WTC11 (cell line): ENCODE measurements around the gene PDK2. TPM values are rescaled to one million over a fixed set of nuclear protein-coding genes. Genes with fewer than 3 reads are reported as not detected.

Experiments
- ETV6 ChIP-seq: sonication (generic); formaldehyde crosslinking; IDR thresholded peaks from 2 replicates; pipeline ENCODE4 v1.8.1; 2022; ENCODE audit warnings: mild to moderate bottlenecking, missing genetic modification reagents
- GABPB1 ChIP-seq: sonication (generic); formaldehyde crosslinking; IDR thresholded peaks from 2 replicates; pipeline ENCODE4 v1.8.1; 2023; ENCODE audit warnings: mild to moderate bottlenecking, missing genetic modification reagents
- GTF2I ChIP-seq: fragments of 250-450 bp; sonication (Bioruptor Pico); conservative IDR thresholded peaks from 2 replicates; pipeline ENCODE4 v1.4.0; 2021; ENCODE audit warnings: mild to moderate bottlenecking
- PRRX2 ChIP-seq: fragments of 250-450 bp; sonication (Bioruptor Pico); IDR thresholded peaks from 2 replicates; pipeline ENCODE4 v1.8.0; 2021; ENCODE audit warnings: mild to moderate bottlenecking
- SP1 ChIP-seq: sonication (generic); formaldehyde crosslinking; conservative IDR thresholded peaks from 2 replicates; pipeline ENCODE4 v1.8.1; 2022; ENCODE audit warnings: missing genetic modification reagents
- TEAD1 ChIP-seq: sonication (generic); formaldehyde crosslinking; IDR thresholded peaks from 2 replicates; pipeline ENCODE4 v1.8.0; 2022; ENCODE audit warnings: mild to moderate bottlenecking, missing genetic modification reagents
- total RNA-seq: library from RNA; stranded (reverse); gene quantifications from 3 replicates; pipeline ENCODE4 v1.2.3, GENCODE V29; 2021
- TF ChIP-seq, protein P1 (sequence below): sonication (generic); formaldehyde crosslinking; conservative IDR thresholded peaks from 2 replicates; pipeline ENCODE4 v1.8.1; 2022; ENCODE audit warnings: mild to moderate bottlenecking, missing genetic modification reagents
- TF ChIP-seq, protein P2 (sequence below): fragments of 250-450 bp; sonication (Bioruptor Pico); IDR thresholded peaks from 2 replicates; pipeline ENCODE4 v1.9.0; 2021; ENCODE audit warnings: mild to moderate bottlenecking
- TF ChIP-seq, protein P3 (sequence below): sonication (generic); formaldehyde crosslinking; IDR thresholded peaks from 2 replicates; pipeline ENCODE4 v1.8.0; 2022; ENCODE audit warnings: mild to moderate bottlenecking, missing genetic modification reagents
- TF ChIP-seq, protein P4 (sequence below): sonication (generic); formaldehyde crosslinking; IDR thresholded peaks from 2 replicates; pipeline ENCODE4 v1.8.1; 2022; ENCODE audit warnings: mild to moderate bottlenecking, moderate library complexity, missing genetic modification reagents
- TF ChIP-seq, protein P5 (sequence below): fragments of 250-450 bp; sonication (Bioruptor Pico); IDR thresholded peaks from 2 replicates; pipeline ENCODE4 v1.9.0; 2021; ENCODE audit warnings: mild to moderate bottlenecking, borderline replicate concordance
- TF ChIP-seq, protein P6 (sequence below): fragments of 250-450 bp; sonication (Bioruptor Pico); IDR thresholded peaks from 2 replicates; pipeline ENCODE4 v1.9.0; 2021; ENCODE audit warnings: mild to moderate bottlenecking
- TF ChIP-seq, protein P7 (sequence below): sonication (generic); formaldehyde crosslinking; IDR thresholded peaks from 2 replicates; pipeline ENCODE4 v1.8.1; 2022; ENCODE audit warnings: missing genetic modification reagents, borderline replicate concordance
- TF ChIP-seq, protein P8 (sequence below): sonication (generic); formaldehyde crosslinking; IDR thresholded peaks from 2 replicates; pipeline ENCODE4 v1.8.0; 2023; ENCODE audit warnings: mild to moderate bottlenecking, missing genetic modification reagents

The PDK2 gene
- total RNA-seq, 1 experiment from 2014 or later: 16.6 TPM

DNA sequence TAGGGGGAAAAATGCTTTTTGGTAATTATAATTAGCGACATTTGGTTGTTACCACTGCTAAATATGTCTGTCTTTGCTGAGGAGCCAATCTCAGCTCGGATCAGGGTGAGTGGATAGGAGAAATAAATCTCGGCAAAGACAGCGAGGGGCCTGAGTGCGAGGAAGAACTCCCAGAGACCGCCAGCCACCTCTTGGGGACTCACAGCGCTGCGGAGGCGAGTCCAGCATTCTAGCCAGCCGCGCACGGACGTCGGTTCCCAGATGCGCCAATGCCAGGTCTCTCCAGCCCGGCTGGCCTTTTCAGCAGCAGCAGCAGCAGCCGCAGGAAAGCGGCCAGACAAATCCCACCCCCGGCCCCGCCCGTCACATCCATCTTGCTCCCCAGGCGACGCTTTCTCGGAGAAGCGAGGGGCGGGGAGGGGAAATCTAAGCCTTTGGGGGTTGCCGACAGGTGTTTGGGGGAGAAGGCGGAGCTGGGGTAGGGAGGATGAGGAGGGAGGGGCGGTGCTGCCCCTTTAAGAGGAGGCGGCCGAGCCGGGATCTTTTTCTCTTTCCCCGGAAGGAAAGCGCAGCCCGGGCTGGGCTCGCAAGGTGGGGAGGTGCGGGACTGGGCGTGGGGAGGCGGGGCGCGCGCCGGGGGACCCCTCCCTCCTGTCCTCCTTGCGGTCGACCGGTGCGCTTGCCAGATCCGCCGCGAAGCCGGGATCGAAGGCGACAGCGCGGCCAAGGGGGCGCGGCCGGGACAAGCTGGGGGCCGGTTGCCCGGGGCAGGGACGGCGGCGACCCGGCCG lies 39.5 kb upstream of the PDK2 start, which contains the start of gene ITGA3 (continued):
- TF ChIP-seq TEAD1 (CRISPR knock-in tag) (no peak), GTF2I (CRISPR knock-in tag) (no peak), PRRX2 (CRISPR knock-in tag) (no peak), ETV6 (CRISPR knock-in tag) (no peak), GABPB1 (no peak), SP1 (peak; percentile 68)
- TF ChIP-seq, protein P1, sequence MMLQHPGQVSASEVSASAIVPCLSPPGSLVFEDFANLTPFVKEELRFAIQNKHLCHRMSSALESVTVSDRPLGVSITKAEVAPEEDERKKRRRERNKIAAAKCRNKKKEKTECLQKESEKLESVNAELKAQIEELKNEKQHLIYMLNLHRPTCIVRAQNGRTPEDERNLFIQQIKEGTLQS (CRISPR knock-in tag): no peak
- TF ChIP-seq, protein P2, sequence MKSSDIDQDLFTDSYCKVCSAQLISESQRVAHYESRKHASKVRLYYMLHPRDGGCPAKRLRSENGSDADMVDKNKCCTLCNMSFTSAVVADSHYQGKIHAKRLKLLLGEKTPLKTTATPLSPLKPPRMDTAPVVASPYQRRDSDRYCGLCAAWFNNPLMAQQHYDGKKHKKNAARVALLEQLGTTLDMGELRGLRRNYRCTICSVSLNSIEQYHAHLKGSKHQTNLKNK: no peak
- TF ChIP-seq, protein P3, sequence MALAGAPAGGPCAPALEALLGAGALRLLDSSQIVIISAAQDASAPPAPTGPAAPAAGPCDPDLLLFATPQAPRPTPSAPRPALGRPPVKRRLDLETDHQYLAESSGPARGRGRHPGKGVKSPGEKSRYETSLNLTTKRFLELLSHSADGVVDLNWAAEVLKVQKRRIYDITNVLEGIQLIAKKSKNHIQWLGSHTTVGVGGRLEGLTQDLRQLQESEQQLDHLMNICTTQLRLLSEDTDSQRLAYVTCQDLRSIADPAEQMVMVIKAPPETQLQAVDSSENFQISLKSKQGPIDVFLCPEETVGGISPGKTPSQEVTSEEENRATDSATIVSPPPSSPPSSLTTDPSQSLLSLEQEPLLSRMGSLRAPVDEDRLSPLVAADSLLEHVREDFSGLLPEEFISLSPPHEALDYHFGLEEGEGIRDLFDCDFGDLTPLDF: 0 out of 2 replicates have a peak, but pooled peaks have one; percentile 5
- TF ChIP-seq, protein P4, sequence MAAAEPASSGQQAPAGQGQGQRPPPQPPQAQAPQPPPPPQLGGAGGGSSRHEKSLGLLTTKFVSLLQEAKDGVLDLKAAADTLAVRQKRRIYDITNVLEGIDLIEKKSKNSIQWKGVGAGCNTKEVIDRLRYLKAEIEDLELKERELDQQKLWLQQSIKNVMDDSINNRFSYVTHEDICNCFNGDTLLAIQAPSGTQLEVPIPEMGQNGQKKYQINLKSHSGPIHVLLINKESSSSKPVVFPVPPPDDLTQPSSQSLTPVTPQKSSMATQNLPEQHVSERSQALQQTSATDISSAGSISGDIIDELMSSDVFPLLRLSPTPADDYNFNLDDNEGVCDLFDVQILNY: no peak
- TF ChIP-seq, protein P5, sequence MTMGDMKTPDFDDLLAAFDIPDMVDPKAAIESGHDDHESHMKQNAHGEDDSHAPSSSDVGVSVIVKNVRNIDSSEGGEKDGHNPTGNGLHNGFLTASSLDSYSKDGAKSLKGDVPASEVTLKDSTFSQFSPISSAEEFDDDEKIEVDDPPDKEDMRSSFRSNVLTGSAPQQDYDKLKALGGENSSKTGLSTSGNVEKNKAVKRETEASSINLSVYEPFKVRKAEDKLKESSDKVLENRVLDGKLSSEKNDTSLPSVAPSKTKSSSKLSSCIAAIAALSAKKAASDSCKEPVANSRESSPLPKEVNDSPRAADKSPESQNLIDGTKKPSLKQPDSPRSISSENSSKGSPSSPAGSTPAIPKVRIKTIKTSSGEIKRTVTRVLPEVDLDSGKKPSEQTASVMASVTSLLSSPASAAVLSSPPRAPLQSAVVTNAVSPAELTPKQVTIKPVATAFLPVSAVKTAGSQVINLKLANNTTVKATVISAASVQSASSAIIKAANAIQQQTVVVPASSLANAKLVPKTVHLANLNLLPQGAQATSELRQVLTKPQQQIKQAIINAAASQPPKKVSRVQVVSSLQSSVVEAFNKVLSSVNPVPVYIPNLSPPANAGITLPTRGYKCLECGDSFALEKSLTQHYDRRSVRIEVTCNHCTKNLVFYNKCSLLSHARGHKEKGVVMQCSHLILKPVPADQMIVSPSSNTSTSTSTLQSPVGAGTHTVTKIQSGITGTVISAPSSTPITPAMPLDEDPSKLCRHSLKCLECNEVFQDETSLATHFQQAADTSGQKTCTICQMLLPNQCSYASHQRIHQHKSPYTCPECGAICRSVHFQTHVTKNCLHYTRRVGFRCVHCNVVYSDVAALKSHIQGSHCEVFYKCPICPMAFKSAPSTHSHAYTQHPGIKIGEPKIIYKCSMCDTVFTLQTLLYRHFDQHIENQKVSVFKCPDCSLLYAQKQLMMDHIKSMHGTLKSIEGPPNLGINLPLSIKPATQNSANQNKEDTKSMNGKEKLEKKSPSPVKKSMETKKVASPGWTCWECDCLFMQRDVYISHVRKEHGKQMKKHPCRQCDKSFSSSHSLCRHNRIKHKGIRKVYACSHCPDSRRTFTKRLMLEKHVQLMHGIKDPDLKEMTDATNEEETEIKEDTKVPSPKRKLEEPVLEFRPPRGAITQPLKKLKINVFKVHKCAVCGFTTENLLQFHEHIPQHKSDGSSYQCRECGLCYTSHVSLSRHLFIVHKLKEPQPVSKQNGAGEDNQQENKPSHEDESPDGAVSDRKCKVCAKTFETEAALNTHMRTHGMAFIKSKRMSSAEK (CRISPR knock-in tag): no peak
- TF ChIP-seq, protein P6, sequence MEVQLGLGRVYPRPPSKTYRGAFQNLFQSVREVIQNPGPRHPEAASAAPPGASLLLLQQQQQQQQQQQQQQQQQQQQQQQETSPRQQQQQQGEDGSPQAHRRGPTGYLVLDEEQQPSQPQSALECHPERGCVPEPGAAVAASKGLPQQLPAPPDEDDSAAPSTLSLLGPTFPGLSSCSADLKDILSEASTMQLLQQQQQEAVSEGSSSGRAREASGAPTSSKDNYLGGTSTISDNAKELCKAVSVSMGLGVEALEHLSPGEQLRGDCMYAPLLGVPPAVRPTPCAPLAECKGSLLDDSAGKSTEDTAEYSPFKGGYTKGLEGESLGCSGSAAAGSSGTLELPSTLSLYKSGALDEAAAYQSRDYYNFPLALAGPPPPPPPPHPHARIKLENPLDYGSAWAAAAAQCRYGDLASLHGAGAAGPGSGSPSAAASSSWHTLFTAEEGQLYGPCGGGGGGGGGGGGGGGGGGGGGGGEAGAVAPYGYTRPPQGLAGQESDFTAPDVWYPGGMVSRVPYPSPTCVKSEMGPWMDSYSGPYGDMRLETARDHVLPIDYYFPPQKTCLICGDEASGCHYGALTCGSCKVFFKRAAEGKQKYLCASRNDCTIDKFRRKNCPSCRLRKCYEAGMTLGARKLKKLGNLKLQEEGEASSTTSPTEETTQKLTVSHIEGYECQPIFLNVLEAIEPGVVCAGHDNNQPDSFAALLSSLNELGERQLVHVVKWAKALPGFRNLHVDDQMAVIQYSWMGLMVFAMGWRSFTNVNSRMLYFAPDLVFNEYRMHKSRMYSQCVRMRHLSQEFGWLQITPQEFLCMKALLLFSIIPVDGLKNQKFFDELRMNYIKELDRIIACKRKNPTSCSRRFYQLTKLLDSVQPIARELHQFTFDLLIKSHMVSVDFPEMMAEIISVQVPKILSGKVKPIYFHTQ (CRISPR knock-in tag): no peak
- TF ChIP-seq, protein P7, sequence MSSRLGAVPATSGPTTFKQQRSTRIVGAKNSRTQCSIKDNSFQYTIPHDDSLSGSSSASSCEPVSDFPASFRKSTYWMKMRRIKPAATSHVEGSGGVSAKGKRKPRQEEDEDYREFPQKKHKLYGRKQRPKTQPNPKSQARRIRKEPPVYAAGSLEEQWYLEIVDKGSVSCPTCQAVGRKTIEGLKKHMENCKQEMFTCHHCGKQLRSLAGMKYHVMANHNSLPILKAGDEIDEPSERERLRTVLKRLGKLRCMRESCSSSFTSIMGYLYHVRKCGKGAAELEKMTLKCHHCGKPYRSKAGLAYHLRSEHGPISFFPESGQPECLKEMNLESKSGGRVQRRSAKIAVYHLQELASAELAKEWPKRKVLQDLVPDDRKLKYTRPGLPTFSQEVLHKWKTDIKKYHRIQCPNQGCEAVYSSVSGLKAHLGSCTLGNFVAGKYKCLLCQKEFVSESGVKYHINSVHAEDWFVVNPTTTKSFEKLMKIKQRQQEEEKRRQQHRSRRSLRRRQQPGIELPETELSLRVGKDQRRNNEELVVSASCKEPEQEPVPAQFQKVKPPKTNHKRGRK (CRISPR knock-in tag): no peak
- TF ChIP-seq, protein P8, sequence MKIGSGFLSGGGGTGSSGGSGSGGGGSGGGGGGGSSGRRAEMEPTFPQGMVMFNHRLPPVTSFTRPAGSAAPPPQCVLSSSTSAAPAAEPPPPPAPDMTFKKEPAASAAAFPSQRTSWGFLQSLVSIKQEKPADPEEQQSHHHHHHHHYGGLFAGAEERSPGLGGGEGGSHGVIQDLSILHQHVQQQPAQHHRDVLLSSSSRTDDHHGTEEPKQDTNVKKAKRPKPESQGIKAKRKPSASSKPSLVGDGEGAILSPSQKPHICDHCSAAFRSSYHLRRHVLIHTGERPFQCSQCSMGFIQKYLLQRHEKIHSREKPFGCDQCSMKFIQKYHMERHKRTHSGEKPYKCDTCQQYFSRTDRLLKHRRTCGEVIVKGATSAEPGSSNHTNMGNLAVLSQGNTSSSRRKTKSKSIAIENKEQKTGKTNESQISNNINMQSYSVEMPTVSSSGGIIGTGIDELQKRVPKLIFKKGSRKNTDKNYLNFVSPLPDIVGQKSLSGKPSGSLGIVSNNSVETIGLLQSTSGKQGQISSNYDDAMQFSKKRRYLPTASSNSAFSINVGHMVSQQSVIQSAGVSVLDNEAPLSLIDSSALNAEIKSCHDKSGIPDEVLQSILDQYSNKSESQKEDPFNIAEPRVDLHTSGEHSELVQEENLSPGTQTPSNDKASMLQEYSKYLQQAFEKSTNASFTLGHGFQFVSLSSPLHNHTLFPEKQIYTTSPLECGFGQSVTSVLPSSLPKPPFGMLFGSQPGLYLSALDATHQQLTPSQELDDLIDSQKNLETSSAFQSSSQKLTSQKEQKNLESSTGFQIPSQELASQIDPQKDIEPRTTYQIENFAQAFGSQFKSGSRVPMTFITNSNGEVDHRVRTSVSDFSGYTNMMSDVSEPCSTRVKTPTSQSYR (CRISPR knock-in tag): no peak
